Fibroblast of lung (primary cell): Measurements from ENCODE around the gene KIAA1671. TPM values are rescaled to one million over a fixed set of nuclear protein-coding genes. Genes with fewer than 3 reads are reported as not detected.

Source experiments
- DNase-seq, 2 donors: peaks; one replicate each; pipeline versions ENCODE4 v3.0.0 to v3.0.0-alpha.2; 2010; ENCODE audit warnings: low read depth in 2 of 2
- H2AFZ ChIP-seq: 2 replicates; pipeline ENCODE4 v1.5.1; 2012; ENCODE audit warnings: low read length, control low read depth, inconsistent platforms
- H3K27ac ChIP-seq: 2 replicates; pipeline ENCODE4 v1.5.1; 2011; ENCODE audit warnings: low read length, control low read depth; ENCODE audit not compliant: insufficient read depth
- H3K27me3 ChIP-seq: 2 replicates; pipeline ENCODE4 v1.5.1; 2011; ENCODE audit warnings: mild to moderate bottlenecking, low read length; ENCODE audit not compliant: control insufficient read depth, insufficient read depth
- H3K36me3 ChIP-seq: 2 replicates; pipeline ENCODE4 v1.5.1; 2011; ENCODE audit warnings: low read length; ENCODE audit not compliant: control insufficient read depth, insufficient read depth
- H3K4me1 ChIP-seq: 2 replicates; pipeline ENCODE4 v1.5.1; 2011; ENCODE audit warnings: low read length; ENCODE audit not compliant: control insufficient read depth, insufficient read depth; ENCODE audit errors: extremely low read depth
- H3K4me2 ChIP-seq: 2 replicates; pipeline ENCODE4 v1.5.1; 2011; ENCODE audit warnings: low read length, control low read depth; ENCODE audit not compliant: insufficient read depth; ENCODE audit errors: extremely low read depth
- H3K4me3 ChIP-seq, 4 experiments: fragments of 200-600 bp in 1 of 4; sonication (generic) in 1 of 4; replicated peaks in 1 of 4; 2 replicates each; pipeline ENCODE4 v1.5.1; 2011 to 2016; ENCODE audit warnings: low read length in 4 of 4, low read depth in 3 of 4, mild to moderate bottlenecking in 3 of 4, control low read depth in 2 of 4, inconsistent platforms in 1 of 4, mixed read lengths in 1 of 4; ENCODE audit not compliant: insufficient read depth in 1 of 4; ENCODE audit errors: control extremely low read depth in 1 of 4
- H3K79me2 ChIP-seq: 2 replicates; pipeline ENCODE4 v1.5.1; 2012; ENCODE audit warnings: mild to moderate bottlenecking, low read length, inconsistent platforms; ENCODE audit not compliant: control insufficient read depth, insufficient read depth
- H3K9ac ChIP-seq: 2 replicates; pipeline ENCODE4 v1.5.1; 2011; ENCODE audit warnings: mild to moderate bottlenecking, low read length, control low read depth; ENCODE audit not compliant: insufficient read depth
- H3K9me3 ChIP-seq: 2 replicates; pipeline ENCODE4 v1.5.1; 2012; ENCODE audit warnings: low read depth, low read length; ENCODE audit not compliant: control insufficient read depth, insufficient read depth
- H4K20me1 ChIP-seq: 2 replicates; pipeline ENCODE4 v1.5.1; 2011; ENCODE audit warnings: low read length; ENCODE audit not compliant: control insufficient read depth, insufficient read depth; ENCODE audit errors: extremely low read depth
- EZH2 ChIP-seq: IDR thresholded peaks from 2 replicates; pipeline ENCODE4 v1.5.1; 2012; ENCODE audit warnings: low read length, control low read depth, mild to moderate bottlenecking; ENCODE audit errors: missing control alignments
- polyA plus RNA-seq, 2 donors: library from polyadenylated mRNA; depleted of rRNA in 1 of 2; stranded (reverse) in 1 of 2; unstranded in 1 of 2; fragments of >200 nt; gene quantifications; 2 replicates each; pipeline ENCODE4 v1.2.1, GENCODE V29; 2011 to 2012; ENCODE audit warnings: missing spikeins in 1 of 2
- total RNA-seq: library from RNA; depleted of rRNA; stranded (reverse); fragments of >200 nt; gene quantifications from 2 replicates; pipeline ENCODE4 v1.2.1, GENCODE V29; 2014
- TF ChIP-seq, protein P1 (sequence below), 2 donors: IDR thresholded peaks in 1 of 2; conservative IDR thresholded peaks in 1 of 2; 1 replicate in 1 of 2; 2 replicates in 1 of 2; pipeline ENCODE4 v1.5.1; 2011 to 2012; ENCODE audit warnings: low read length in 2 of 2, control low read depth in 1 of 2, inconsistent platforms in 1 of 2, low read depth in 1 of 2, mild to moderate bottlenecking in 1 of 2

Gene KIAA1671
- total and polyA plus RNA-seq, 2 donors (not counting 1 experiment from before 2014, with no cell fraction given) = 0.34 to 1.3 TPM

GRCh38 chr22:25064894-25065560 lies 112.5 kb downstream of the KIAA1671 start:
- no peak overlapping the region for H3K4me2 ChIP-seq
- no peak overlapping the region for H3K4me3 ChIP-seq
- no peaks in the 10 kb centered on the region for H3K36me3 ChIP-seq
- no peaks in the 10 kb centered on the region for H4K20me1 ChIP-seq
- no peaks in the 10 kb centered on the region for H3K27me3 ChIP-seq
- no peak for TF ChIP-seq EZH2
- TF ChIP-seq, protein P1, sequence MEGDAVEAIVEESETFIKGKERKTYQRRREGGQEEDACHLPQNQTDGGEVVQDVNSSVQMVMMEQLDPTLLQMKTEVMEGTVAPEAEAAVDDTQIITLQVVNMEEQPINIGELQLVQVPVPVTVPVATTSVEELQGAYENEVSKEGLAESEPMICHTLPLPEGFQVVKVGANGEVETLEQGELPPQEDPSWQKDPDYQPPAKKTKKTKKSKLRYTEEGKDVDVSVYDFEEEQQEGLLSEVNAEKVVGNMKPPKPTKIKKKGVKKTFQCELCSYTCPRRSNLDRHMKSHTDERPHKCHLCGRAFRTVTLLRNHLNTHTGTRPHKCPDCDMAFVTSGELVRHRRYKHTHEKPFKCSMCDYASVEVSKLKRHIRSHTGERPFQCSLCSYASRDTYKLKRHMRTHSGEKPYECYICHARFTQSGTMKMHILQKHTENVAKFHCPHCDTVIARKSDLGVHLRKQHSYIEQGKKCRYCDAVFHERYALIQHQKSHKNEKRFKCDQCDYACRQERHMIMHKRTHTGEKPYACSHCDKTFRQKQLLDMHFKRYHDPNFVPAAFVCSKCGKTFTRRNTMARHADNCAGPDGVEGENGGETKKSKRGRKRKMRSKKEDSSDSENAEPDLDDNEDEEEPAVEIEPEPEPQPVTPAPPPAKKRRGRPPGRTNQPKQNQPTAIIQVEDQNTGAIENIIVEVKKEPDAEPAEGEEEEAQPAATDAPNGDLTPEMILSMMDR (conservative IDR thresholded peaks at IDR 0.05 in 1 of 2, IDR thresholded peaks at IDR 0.05 in 1 of 2; ENCODE audit: low read depth in 1 of 2, low read length in 2 of 2) = no peak
- H3K9ac ChIP-seq = no peak overlapping the region
- H3K79me2 ChIP-seq = no peaks in the 10 kb centered on the region
- H2AFZ ChIP-seq = no peak overlapping the region
- no peaks in the 10 kb centered on the region for H3K4me1 ChIP-seq
- no peak for DNase-seq
- H3K9me3 ChIP-seq = no peaks in the 10 kb centered on the region
- H3K27ac ChIP-seq = no peak overlapping the region

GRCh38 chr22:25066861-25067435 lies 114.4 kb downstream of the KIAA1671 start:
- Histone ChIP-seq H3K4me3 (no peak overlapping the region), H3K9ac (no peak overlapping the region), H3K27me3 (no peaks in the 10 kb centered on the region), H3K9me3 (no peaks in the 10 kb centered on the region), H3K4me1 (no peaks in the 10 kb centered on the region), H3K4me2 (no peak overlapping the region), H3K27ac (no peak overlapping the region), H4K20me1 (no peaks in the 10 kb centered on the region), H3K79me2 (no peaks in the 10 kb centered on the region), H2AFZ (no peak overlapping the region), H3K36me3 (no peaks in the 10 kb centered on the region)
- TF ChIP-seq, protein P1 (conservative IDR thresholded peaks at IDR 0.05 in 1 of 2, IDR thresholded peaks at IDR 0.05 in 1 of 2; ENCODE audit: low read depth in 1 of 2, low read length in 2 of 2) = no peak
- TF ChIP-seq EZH2 = no peak
- no peak for DNase-seq

DNA sequence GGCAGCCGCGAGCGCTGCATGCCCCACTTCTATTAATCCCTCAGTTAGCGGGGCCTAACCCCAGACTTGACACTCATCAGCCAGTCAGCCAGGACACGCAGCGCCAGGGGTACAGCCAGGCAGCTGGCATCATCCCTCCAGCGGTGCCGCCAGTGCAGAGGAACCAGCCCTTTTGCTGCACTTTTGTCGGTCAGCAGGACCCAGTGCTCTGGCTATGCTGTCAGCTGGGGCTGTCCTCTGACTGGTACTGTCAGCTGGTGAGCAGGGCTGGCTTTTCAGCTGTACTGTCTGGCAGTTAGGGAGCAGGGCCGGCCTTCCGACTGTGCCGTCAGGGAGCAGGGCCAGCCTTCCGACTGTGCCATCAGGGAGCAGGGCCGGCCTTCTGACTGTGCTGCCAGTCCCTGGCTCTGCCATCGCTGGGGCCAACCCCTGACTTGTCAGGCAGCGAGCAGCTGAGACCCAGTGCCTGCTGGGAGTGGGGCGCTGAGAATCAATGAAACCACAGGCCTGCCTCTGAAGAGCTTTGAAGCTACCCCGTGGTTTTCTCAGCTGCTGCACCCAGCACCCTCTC lies 115.4 kb downstream of the KIAA1671 start:
- Histone ChIP-seq H3K9me3 (no peaks in the 10 kb centered on the region), H3K4me2 (no peak overlapping the region), H2AFZ (no peak overlapping the region), H3K79me2 (no peaks in the 10 kb centered on the region), H4K20me1 (no peaks in the 10 kb centered on the region), H3K4me3 (no peak overlapping the region), H3K9ac (no peak overlapping the region), H3K4me1 (no peaks in the 10 kb centered on the region), H3K27ac (no peak overlapping the region), H3K27me3 (no peaks in the 10 kb centered on the region), H3K36me3 (no peaks in the 10 kb centered on the region)
- no peak for DNase-seq
- TF ChIP-seq EZH2 = no peak
- TF ChIP-seq, protein P1 (conservative IDR thresholded peaks at IDR 0.05 in 1 of 2, IDR thresholded peaks at IDR 0.05 in 1 of 2; ENCODE audit: low read depth in 1 of 2, low read length in 2 of 2) = no peak
